HG02763 (cell line): Measurements from ENCODE around the gene SMPD3.

Source experiments
- ATAC-seq: cut with Tn5 transposase; IDR thresholded peaks from one replicate; pipeline ENCODE4 v1.9.1; 2021; ENCODE audit warnings: mild to moderate bottlenecking, moderate library complexity; ENCODE audit not compliant: unreplicated experiment

Gene SMPD3

DNA sequence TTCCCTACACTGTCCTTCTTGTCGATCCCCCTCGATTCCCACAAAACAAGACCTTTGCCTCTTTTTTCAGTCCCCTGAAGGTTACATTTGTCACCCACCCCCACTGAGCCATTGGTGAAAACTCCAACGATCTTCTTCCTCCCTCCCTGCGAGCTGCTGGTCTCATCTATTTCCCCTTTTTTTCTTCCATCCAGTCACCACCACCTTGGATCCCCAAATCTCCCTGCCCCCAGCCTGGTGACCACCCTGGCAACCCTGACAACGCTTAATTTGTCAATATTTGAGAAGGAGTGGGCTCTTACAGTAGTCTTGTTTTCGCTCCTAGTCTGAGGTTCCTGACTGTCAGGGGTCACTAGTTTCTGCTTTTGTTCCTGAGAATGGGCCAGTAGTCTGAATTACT is 62.9 kb downstream of the SMPD3 start:
- ATAC-seq, result no peak

DNA sequence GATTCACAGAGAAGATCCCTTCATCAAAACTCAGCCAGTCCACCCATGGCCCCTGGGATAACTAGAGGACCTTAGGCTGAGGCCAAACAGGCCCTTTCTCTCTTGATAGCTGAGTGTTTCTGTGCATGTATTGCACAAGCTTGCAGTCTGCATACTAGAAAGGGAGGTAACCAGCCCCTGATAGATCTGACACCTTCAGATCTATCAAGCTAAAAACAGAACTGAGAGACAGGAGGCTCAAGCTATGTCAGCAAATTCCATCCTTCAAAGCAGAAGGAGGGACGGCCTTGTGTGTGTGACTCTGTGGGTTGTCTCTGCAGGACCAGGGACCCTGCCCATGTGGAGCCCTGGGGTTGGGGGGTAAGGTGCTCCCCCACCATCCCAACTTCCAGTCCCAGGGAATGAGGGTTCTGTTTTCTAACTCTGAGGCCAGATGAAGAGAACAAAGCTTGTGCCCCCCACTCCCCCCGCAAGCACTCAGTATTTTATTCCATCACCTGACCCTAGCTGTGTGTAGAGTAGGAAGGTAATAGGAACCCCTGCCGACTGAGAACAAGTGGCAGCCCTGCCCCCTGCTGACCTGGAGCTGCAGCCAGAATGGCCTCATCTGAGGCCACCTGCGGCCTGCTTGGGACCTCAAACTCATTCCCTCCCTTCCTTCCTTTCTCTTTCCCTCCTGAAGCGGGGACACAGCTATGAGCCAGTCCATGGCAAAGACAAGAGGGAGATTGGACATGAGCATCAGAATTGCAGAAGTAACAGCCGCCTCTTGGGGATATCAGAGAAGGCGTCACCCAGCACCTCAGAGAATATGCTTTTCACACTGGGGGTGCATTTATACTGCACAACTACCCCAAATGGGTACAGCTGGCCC is 63.8 kb downstream of the SMPD3 start:
- no peak for ATAC-seq

DNA sequence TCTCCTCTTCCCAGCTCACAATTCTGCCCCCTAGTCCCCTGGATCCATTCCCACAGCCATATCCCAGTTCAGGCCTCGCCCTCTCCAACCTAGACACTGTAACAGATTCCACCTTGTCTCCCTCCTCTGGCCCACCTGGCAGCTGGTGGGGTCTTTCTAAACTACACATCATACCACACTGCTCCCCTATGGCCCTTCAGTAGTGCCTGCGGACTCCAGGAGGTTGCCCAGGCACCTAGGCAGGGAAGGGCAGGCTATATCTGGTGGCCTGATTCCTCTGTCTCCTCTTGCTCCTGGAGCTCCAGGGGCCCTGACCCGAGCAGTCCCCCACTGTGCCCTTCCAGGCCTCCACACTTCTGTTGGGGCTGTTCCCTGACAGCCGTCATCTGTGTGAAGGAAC is 64.5 kb downstream of the SMPD3 start:
- no peak for ATAC-seq

DNA sequence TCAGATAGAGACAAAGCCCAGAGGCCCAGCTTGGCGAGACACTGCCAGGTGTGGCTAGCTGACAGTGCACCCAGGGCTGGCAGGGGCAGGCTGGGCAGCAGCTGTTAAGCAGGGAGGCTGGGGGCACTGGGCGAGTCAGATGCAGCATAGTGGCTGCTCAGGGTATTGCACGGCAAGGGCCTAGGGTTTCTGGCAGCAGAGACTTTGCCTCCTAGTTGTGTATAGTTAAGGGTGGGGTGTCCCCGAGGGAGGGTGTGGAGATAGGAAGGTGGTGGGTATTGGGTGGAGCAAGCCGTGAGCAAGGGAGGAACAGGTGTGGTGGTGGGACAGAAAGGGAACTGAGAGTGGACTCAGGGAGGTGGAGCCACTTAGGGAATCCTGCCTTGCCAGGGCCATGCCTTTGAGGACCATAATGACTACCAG is 66.0 kb downstream of the SMPD3 start:
- ATAC-seq, result no peak

DNA sequence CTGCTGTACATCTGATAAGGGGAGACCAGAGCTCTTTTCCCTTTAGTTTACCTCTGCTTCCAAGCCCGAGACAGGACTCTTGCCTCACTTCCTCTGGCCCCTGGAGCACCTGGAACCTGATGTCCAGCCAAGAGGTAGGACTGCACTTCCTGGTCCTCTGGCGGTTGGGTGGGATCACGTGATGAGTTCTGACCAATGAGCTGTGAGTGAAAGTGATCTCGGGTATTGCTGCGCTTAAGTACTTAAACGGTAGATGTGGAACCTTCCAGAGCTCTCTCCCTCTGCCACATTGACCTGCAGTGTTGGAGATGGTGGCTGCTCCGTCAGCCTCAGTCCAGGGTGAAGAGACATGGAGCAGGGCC is 67.0 kb downstream of the SMPD3 start:
- no peak for ATAC-seq

DNA sequence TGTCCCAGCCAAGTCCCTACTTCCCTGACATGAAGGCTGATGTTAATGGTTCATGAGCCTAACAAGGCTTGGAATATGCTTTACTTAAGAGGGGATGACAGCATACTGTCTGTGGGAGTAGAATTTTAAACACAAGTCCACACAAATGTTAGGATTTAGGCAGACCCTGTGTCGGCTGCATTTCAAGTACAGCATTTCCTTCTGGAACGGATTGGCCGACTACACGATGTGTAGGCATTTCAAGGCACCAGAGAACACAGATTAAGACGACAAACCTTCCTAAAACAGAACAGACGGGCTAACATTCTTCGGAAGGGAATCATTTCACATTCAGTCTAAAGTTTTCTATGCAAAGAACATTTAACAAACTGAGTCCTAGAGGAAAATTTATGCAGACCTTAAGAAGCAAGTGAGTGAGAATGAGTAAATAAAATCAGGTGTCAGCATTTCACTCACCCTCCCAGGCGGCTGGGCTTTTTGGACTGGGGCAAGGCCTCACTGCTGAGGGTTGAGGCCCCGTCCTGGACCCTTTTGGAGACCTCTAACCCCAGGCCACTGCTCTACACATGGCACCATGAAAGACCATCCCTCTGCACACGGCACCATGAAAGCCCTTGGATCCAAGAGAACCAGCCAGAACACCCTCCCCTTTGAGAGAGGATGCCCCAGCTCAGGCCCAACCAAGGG is 67.5 kb downstream of the SMPD3 start:
- no peak for ATAC-seq

DNA sequence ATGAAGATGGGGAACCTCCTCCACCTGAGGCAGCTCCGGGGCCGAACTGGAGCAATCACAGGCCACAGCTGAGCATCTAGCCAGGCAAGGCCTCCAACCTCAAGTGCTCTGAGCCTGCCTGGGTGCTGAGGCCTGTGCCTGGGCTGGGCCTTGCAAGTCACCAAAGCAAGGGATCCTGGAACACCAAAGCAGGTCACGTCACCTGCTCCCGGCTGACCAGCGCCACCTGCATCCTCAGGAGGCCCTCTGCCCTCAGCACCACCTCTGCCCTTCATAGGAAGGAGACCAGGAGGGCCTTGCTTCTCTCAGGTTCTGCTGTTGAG is 68.0 kb downstream of the SMPD3 start:
- no peak for ATAC-seq

DNA sequence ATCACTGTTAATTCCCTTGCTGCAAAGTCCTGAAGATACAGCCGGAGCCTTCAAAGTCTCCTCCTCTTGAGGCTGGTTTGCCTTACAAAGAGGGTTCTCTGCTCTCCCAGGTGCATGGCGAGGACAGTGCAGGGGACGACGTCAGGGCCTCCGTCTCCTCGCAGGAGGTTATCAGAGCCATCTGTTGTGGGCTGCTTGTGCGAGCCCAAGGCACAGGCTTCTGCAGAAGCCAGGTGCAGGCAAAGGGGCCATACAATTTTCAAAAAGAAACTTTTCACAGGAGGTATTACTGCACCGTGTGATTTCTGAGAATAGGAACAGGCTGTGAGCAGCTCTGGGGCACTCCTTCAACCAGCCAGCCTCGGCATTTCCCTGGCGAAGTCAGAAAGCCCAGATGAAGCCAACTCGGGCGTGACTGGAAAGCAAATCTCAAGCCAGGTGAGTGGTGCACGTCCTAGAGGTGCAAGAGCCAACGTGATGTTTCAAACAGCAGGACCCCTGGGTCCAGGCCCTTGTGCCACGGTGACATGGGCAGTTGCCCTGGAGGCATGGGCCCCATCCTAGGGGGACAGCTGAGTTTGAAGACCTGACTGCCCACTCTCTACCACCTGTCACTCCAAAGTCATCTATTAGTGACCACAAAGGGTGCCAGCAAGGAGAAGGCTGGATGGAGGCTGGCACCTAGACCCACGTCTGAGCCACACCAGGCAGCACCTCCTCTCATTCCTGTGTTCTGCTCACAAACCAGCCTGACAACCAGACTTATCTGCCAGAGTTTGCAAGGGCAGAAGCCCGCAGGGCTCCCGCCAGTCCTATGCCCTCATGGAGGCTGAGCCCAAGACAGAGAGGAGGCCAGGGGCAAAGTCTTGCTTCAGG is 68.6 kb downstream of the SMPD3 start:
- ATAC-seq, result no peak

DNA sequence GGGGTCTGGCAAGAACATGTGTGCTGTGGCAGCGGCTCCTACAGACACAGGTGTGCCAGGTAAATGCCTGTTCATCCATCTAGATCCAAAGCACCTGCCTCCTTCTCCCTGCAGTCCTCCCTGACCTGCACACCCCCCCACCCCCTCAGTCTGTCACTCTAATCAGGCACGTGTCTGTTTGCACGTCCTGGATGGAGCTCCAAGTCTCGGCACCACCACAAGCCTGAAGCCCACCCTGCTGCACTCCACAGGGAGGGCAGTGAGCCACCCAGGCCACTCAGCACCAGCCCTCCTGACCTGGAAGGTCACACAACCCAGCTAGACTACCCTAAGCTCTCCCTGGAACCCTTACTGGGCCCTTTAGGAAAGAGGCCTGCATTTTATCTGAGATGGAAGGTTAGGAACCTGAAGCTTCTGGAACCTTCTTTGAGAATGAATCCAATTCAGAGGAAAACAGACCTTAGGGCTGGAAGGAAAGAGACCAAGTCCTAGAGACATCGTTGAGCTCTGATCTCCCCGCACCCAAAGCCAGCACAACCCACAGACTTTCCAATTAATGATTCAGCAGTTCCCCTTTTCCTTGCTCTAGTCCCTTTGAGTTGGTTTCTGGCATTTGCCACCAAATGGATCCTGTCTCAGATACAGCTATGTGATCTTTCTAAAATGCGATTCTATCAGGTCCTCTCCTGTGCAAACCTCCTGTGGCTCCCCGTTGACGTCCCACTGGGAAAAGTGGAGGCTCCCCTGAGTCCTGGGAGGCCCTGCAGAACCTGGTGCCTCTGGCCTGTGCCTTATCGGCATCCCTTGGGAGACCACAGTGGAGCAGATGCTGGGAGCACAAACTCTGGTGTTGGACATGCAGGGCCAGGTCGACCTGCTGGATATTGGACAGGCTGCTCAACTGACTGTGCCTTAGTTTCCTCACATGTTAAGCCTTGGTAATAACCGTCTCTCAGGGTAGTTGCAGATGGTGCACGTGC is 69.6 kb downstream of the SMPD3 start:
- ATAC-seq, result no peak

DNA sequence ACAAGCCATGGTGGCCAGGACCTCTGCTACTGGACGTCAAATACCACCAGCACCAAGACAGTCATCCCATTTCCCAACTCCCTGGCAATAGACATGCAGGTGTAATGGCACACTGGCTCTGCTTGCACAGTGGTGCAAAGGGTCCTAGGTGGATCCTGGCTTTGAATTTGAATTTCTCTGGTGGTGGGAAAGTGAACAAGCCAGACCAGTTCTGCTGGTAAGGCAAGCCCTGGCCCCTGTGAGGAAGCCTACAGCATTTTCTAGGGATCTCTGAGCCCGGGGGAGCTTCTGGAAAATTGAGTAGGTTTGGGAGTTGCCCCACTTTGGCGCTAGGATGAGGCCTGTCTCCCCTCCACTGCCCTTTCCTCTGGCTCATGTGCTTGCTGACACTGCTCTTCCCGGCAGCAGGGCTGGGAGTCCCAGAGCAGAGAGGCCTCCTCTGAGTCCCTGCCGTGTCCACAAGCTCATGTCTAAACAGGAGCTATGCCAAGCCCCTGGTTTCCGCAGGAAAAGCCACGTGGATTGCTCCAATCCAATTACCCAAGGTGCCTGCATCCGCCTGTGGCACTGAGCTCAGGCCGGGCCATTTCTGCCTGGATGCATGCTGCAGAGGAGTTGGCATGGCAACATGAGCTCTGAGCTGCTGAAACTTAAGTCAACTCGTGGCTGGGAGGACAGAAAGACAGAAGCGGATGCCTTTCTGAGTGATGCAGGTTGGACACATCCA is 70.5 kb downstream of the SMPD3 start:
- ATAC-seq, result no peak

DNA sequence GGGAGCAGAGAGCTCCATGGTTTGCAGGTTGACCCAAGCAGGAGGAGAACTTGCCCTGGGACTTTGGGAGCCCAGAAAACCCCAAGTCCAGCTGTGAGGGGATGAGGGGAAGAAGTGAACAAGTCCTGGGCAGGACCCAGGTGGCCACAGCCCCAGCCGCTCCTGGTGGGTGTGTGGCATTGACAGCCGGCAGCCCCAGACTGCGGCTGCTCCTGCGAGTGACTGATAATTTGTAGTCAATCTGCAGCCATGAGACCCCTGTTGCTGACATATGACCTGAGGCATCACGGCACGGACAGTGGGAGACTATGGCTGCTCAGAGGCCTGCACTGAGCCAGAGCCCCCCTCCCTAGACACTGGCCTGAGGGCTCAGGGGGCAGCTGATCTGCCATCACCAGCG is 71.1 kb downstream of the SMPD3 start:
- ATAC-seq, result no peak

DNA sequence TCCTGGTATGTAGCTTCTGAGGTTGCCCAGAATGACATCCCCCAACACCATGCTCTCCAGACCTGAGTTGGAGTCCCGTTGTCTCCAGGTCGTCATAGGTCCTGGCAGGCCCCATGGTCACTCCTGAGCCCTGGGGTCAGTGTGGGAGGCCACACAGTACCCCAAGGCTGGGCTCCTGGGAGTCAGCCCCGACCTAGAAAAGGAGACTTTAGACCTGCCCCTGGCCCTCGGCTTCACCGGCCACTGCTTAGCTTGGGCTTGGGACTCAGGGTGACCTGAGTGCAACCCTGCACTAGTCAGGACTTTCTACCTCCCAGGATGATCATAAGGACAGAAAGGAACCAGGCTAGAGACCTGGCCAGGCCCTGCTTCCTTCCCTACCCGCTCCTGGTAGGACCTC is 71.7 kb downstream of the SMPD3 start:
- ATAC-seq, result no peak

DNA sequence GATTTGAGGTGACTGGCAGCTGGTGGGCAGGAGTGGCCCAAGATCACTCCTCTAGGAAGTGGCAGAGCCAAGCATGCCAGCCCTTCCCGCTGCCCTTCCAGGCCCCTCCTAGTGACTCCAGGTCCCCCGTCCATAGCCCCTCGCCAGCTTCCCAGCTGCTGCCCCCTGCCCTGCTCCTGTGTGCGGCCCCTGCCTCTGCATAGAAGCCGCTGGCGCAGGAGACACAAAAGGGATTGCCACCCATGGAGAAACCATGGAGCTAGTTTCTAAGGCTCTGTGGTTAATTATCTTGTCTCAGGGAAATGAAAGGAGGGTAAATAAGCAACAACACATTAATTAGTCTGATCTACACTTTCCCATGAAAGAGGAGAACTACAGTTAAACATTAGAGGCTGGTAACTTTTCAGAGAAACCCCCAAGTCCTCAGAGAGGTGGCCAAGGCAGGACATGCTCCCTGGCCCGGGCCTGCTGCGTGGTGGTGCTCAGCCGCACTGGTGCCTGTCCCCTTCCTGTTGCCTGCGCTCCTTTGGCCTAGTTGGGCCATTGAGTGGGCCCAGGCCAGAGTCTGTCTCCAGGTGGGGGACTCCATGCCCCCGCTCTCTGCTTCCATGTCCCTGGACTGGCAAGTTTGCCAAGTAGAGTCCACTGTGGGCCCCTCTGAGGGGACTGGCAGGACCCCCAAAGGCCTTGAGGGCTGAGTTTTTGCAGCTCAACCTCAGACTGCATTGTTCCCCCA is 72.3 kb downstream of the SMPD3 start:
- ATAC-seq, result no peak

DNA sequence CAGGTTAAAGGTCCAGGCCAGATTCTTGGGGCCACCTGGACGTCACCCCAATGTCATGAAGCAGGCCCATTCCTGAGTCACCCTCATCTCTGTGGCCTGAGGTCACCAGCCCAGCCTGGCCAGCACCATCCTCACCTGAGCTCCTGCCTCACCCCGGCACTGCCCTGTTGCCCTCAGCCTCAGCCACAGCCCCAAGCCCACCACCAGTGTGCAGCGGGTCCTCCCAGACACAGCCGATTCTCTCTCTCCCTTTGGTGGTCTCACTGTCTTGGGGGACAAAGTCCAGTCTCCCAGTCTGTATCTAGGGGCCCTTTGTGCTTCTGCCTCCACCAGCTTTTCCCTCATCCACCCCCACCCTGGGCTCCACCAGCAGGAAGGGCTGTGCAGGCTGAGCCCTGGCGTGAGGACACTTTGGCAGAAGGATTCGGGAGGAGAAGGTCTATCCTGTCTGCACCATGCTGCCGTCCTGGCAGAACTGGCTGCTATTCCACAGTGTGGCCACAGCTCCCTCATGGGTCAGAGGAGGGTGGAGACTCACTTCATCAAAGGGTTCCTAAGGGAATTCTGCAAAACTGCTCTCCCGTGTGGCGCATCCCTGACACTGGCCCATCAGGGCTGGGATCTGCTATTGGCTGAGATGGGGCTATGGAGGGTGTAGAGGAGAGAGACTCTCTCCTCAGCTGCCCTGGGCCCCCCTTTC is 73.2 kb downstream of the SMPD3 start:
- no peak for ATAC-seq

DNA sequence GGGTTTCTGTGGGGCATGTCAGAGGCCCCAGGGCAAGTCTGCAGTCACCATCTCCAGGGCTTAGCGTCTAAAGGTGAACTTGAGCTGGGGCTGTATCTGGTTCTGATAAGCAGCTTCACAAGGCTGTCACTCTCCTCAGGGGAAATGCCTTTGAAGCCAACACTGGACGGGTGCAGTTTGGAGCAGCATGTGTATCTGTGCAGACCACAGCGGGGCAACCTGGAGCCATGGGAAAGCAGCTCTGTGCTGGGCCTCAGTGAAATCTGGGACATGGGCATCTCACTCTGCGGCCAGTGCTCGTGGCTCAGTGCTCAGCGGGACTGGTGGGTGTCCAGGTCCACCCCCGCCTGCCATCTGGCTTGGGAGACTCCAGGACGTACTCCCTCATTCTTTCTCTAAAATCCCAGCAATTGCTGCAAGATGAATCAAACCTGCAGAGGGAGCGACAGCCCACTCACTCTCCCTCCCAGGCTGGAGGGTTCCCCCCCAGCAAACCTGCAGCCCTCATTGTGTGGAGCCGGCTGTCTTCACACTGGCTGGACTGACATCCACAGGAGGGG is 74.0 kb downstream of the SMPD3 start:
- no peak for ATAC-seq

DNA sequence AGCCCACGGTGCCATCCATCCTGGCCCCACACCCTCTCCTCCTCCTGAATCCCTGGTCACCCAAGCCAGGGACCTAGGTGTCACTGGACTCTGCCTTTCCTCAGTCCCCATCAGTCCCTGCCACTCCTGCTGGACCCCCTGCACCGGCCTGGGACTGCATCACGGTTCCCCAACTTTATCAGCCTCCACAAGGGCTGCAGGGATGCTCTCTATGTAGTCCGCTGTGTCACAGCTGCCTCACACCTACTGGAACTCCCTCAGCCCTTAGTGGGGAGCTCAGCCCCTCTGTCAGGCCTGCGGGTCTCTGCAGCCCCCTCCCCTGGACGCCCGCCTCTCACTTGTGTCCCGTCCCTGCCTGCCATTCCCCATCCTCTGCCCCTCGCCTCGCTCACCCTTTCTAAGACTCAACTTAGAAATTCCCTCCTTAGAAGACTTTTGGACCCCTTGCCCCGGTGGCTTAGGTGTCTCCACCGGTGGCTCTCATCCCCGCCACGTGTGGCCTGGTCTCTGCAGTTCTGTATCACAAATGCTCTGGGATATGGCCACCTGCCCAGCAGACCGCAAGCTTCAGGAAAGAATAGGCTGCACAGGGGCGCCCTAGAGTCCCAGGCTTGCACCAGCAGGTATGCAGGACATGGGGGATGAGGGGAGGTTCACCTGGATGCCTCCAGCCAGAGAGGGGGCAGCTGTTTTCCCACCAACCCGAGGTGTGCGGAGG is 74.6 kb downstream of the SMPD3 start:
- no peak for ATAC-seq

DNA sequence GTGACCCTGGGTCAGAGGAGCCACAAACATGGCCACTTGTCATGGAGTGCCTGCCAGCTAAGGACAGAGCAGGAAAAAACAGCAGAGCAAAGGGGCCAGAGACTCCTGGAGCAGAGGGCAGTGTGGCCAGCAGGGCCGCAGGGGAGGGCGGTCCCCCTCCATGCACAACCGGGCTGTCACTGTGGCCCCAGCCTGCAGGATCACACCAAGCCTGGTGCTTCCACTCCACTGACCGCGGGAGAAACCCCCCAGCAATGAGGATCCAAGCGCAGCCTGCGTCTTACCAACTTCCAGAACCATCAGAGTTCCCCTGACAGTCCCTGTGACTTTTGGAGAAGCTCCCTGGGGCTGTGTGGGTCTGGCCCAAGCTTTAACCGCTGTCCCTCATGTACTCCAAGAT is 75.5 kb downstream of the SMPD3 start:
- ATAC-seq, result no peak

DNA sequence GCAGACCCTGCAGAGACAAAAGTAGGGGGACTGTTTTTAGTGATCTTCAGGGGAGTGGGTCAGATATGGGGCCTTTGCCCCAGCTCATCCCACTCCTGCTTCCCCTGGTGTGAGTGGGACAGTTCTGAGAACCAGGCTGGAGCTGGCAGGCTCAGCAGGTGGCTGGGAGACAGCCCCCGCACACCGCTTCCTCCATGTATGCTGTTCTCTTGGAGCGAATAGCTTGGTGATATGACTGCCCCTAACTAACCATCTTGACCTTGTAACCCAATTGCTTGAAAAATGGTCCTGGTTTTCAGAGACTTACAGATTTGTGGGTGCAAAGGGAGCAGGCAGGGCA is 76.0 kb downstream of the SMPD3 start:
- ATAC-seq, result no peak
